Astrocyte (in vitro differentiated cells and primary cell): ENCODE measurements around the gene NISCH. TPM values are rescaled to one million over a fixed set of nuclear protein-coding genes. Genes with fewer than 3 reads are reported as not detected.

Experiments
- DNase-seq: peaks from one replicate; pipeline ENCODE4 v3.0.0-alpha.2; 2010; ENCODE audit warnings: low read depth
- FAIRE-seq: peaks from 2 replicates; lab custom pipeline; 2011; peaks lifted over from hg19 to GRCh38; lab: Jason Lieb, UNC
- H2AFZ ChIP-seq: 2 replicates; pipeline ENCODE4 v1.6.0; 2012; ENCODE audit warnings: low read depth, low read length, inconsistent platforms
- H3K27ac ChIP-seq: 2 replicates; pipeline ENCODE4 v1.5.1; 2011; ENCODE audit warnings: low read depth, low read length, inconsistent platforms
- H3K27me3 ChIP-seq: 2 replicates; pipeline ENCODE4 v1.6.0; 2011; ENCODE audit warnings: low read length, inconsistent platforms; ENCODE audit not compliant: insufficient read depth
- H3K36me3 ChIP-seq: 2 replicates; pipeline ENCODE4 v1.5.1; 2011; ENCODE audit warnings: low read length, inconsistent platforms; ENCODE audit not compliant: insufficient read depth
- H3K4me1 ChIP-seq: 2 replicates; pipeline ENCODE4 v1.5.1; 2011; ENCODE audit warnings: low read length, inconsistent platforms; ENCODE audit not compliant: insufficient read depth
- H3K4me2 ChIP-seq: 2 replicates; pipeline ENCODE4 v1.6.0; 2012; ENCODE audit warnings: low read length, inconsistent platforms
- H3K4me3 ChIP-seq: 2 replicates; pipeline ENCODE4 v1.5.1; 2011; ENCODE audit warnings: low read depth, mild to moderate bottlenecking, low read length, inconsistent platforms; ENCODE audit not compliant: insufficient read depth
- H3K79me2 ChIP-seq: 2 replicates; pipeline ENCODE4 v1.6.0; 2012; ENCODE audit warnings: mild to moderate bottlenecking, low read length, inconsistent platforms; ENCODE audit not compliant: insufficient read depth
- H3K9ac ChIP-seq: 2 replicates; pipeline ENCODE4 v1.6.0; 2012; ENCODE audit warnings: mild to moderate bottlenecking, low read length, inconsistent platforms
- H3K9me3 ChIP-seq: 2 replicates; pipeline ENCODE4 v1.5.1; 2012; ENCODE audit warnings: low read depth, mild to moderate bottlenecking, low read length, inconsistent platforms; ENCODE audit not compliant: insufficient read depth
- H4K20me1 ChIP-seq: 2 replicates; pipeline ENCODE4 v1.6.0; 2012; ENCODE audit warnings: low read length, inconsistent platforms; ENCODE audit not compliant: insufficient read depth
- H3K27ac Mint-ChIP-seq: one replicate; pipeline ENCODE4 v1.8.0; 2021; ENCODE audit warnings: mild to moderate bottlenecking, mixed read lengths; ENCODE audit not compliant: unreplicated experiment
- H3K27me3 Mint-ChIP-seq: one replicate; pipeline ENCODE4 v1.8.0; 2021; ENCODE audit warnings: low read depth, mixed read lengths; ENCODE audit not compliant: unreplicated experiment
- H3K36me3 Mint-ChIP-seq: one replicate; pipeline ENCODE4 v1.8.0; 2021; ENCODE audit warnings: low read depth, mixed read lengths; ENCODE audit not compliant: unreplicated experiment
- H3K4me1 Mint-ChIP-seq: one replicate; pipeline ENCODE4 v1.8.0; 2021; ENCODE audit warnings: low read depth, mixed read lengths; ENCODE audit not compliant: unreplicated experiment
- H3K4me3 Mint-ChIP-seq: one replicate; pipeline ENCODE4 v1.8.0; 2021; ENCODE audit warnings: mild to moderate bottlenecking, moderate library complexity, mixed read lengths; ENCODE audit not compliant: unreplicated experiment
- H3K9me3 Mint-ChIP-seq: one replicate; pipeline ENCODE4 v1.8.0; 2021; ENCODE audit warnings: mild to moderate bottlenecking, mixed read lengths; ENCODE audit not compliant: unreplicated experiment
- CTCF ChIP-seq: IDR thresholded peaks from 2 replicates; pipeline ENCODE4 v1.5.1; 2011; ENCODE audit warnings: low read depth, mild to moderate bottlenecking, inconsistent platforms, low read length, moderate library complexity; ENCODE audit not compliant: insufficient read depth
- EZH2 ChIP-seq: IDR thresholded peaks from 2 replicates; pipeline ENCODE4 v1.6.1; 2012; ENCODE audit warnings: mild to moderate bottlenecking, low read length, inconsistent platforms; ENCODE audit not compliant: insufficient read depth
- total RNA-seq: library from RNA; stranded (reverse); gene quantifications from 2 replicates; pipeline ENCODE4 v1.2.1, GENCODE V29; 2021

Gene NISCH
- total RNA-seq, 1 donor from 2014 or later = 118 TPM

GRCh38 chr3:52481819-52482521 is 26.6 kb downstream of the NISCH start:
- Histone ChIP-seq H3K4me3 (no peak overlapping the region), H3K27ac (no peak overlapping the region), H3K9me3 (no peaks in the 10 kb centered on the region), H3K27me3 (no peaks in the 10 kb centered on the region), H3K79me2 (no peaks in the 10 kb centered on the region), H3K36me3 (peaks cover 34% of the 10 kb centered on the region), H3K4me1 (peaks cover 6% of the 10 kb centered on the region), H3K4me2 (no peak overlapping the region), H4K20me1 (peaks cover 53% of the 10 kb centered on the region), H2AFZ (no peak overlapping the region), H3K9ac (no peak overlapping the region)
- Mint-ChIP-seq H3K4me1 (peaks cover 11% of the 10 kb centered on the region), H3K9me3 (no peaks in the 10 kb centered on the region), H3K27ac (peak overlapping the region; percentile 26), H3K4me3 (no peak overlapping the region), H3K27me3 (no peaks in the 10 kb centered on the region), H3K36me3 (peaks cover 37% of the 10 kb centered on the region)
- no peak for FAIRE-seq
- DNase-seq = no peak
- TF ChIP-seq EZH2 (no peak), CTCF (peak; percentile 13)

- H3K4me2 ChIP-seq = no peak overlapping the region
- Mint-ChIP-seq H3K9me3 (no peaks in the 10 kb centered on the region), H3K4me1 (peaks cover 11% of the 10 kb centered on the region), H3K27me3 (no peaks in the 10 kb centered on the region), H3K36me3 (peaks cover 32% of the 10 kb centered on the region), H3K4me3 (no peak overlapping the region), H3K27ac (peak overlapping the region; percentile 85)
- FAIRE-seq (no peak), DNase-seq (no peak)
- H2AFZ ChIP-seq = no peak overlapping the region
- no peaks in the 10 kb centered on the region for H3K27me3 ChIP-seq
- no peak overlapping the region for H3K4me3 ChIP-seq
- peaks cover 6% of the 10 kb centered on the region for H3K4me1 ChIP-seq
- H3K9me3 ChIP-seq = no peaks in the 10 kb centered on the region
- peaks cover 29% of the 10 kb centered on the region for H3K36me3 ChIP-seq
- peaks cover 43% of the 10 kb centered on the region for H4K20me1 ChIP-seq
- TF ChIP-seq EZH2 (no peak), CTCF (no peak)
- no peaks in the 10 kb centered on the region for H3K79me2 ChIP-seq
- no peak overlapping the region for H3K27ac ChIP-seq
- H3K9ac ChIP-seq = no peak overlapping the region
These were observed 27.7 kb downstream of the NISCH start for GRCh38 chr3:52483081-52483480.
